MCF 10A (cell line): ENCODE results near the gene PPFIBP2. TPM values are rescaled to one million over a fixed set of nuclear protein-coding genes. Genes with fewer than 3 reads are reported as not detected.
A peak's percentile ranks its signal among the peaks of the same experiment; 100 is the strongest.

ENCODE experiments used
- BruUV-seq: library from RNA; stranded (reverse); fragments of 400-500 nt; replicated peaks from 2 replicates; lab custom pipeline; 2021; lab: Mats Ljungman, UMichigan
- CTCF ChIA-PET: fragments of 300-600 bp; sonication (Branson Sonifier 250); formaldehyde crosslinking; extraction: SDS; loops from one replicate; lab custom pipeline; 2021; ENCODE audit warnings: antibody characterized with exemption, inconsistent platforms; lab: Yijun Ruan, JAX
- POLR2A ChIA-PET: fragments of 300-600, 350-650 bp; sonication (Branson Sonifier 250); formaldehyde crosslinking; extraction: SDS; loops from one replicate; lab custom pipeline; 2020; ENCODE audit warnings: antibody characterized with exemption, inconsistent platforms; lab: Yijun Ruan, JAX
- DNase-seq: peaks from one replicate; pipeline ENCODE4 v3.0.0-alpha.2; 2018; ENCODE audit not compliant: unreplicated experiment
- H3K27ac Mint-ChIP-seq: one replicate; pipeline ENCODE4 v1.8.0; 2022; ENCODE audit warnings: mild to moderate bottlenecking, low read depth, mixed read lengths; ENCODE audit not compliant: unreplicated experiment
- H3K27me3 Mint-ChIP-seq: one replicate; pipeline ENCODE4 v1.8.0; 2022; ENCODE audit warnings: mixed read lengths; ENCODE audit not compliant: insufficient read depth, unreplicated experiment
- H3K36me3 Mint-ChIP-seq: one replicate; pipeline ENCODE4 v1.8.0; 2022; ENCODE audit warnings: mild to moderate bottlenecking, moderate library complexity, mixed read lengths; ENCODE audit not compliant: insufficient read depth, unreplicated experiment
- H3K4me1 Mint-ChIP-seq: one replicate; pipeline ENCODE4 v1.8.0; 2022; ENCODE audit warnings: mixed read lengths; ENCODE audit not compliant: insufficient read depth, unreplicated experiment
- H3K4me3 Mint-ChIP-seq: one replicate; pipeline ENCODE4 v1.8.0; 2022; ENCODE audit warnings: mild to moderate bottlenecking, moderate library complexity, mixed read lengths; ENCODE audit not compliant: unreplicated experiment
- H3K9me3 Mint-ChIP-seq: one replicate; pipeline ENCODE4 v1.8.0; 2022; ENCODE audit warnings: mixed read lengths; ENCODE audit not compliant: unreplicated experiment
- intact Hi-C: fragments of 100-400 bp; cut with micrococcal nuclease; formaldehyde crosslinking; loops from 2 replicates; pipeline ENCODE4 v1.14.1; 2022
- total RNA-seq: library from RNA; stranded (reverse); gene quantifications from 2 replicates; pipeline ENCODE4 v1.2.3, GENCODE V29; 2022
- TF ChIP-seq, protein P1 (sequence below): fragments of 200-600 bp; IDR thresholded peaks from one replicate; pipeline ENCODE4 v1.8.0; 2022; ENCODE audit warnings: antibody characterized with exemption, mild to moderate bottlenecking; ENCODE audit not compliant: unreplicated experiment

The PPFIBP2 gene
- total RNA-seq, 1 experiment from 2014 or later = 3.5 TPM

DNA sequence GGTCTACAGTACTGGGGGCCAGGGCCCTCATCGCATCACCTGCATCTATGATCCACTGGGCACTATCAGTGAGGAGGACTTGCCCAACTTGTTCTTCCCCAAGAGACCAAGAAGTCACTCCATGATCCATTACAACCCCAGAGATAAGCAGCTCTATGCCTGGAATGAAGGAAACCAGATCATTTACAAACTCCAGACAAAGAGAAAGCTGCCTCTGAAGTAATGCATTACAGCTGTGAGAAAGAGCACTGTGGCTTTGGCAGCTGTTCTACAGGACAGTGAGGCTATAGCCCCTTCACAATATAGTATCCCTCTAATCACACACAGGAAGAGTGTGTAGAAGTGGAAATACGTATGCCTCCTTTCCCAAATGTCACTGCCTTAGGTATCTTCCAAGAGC lies 3.8 kb upstream of the PPFIBP2 start:
- Mint-ChIP-seq H3K36me3 (no peaks in the 10 kb centered on the region), H3K27ac (no peak overlapping the region), H3K27me3 (peaks cover 18% of the 10 kb centered on the region), H3K4me1 (no peaks in the 10 kb centered on the region), H3K9me3 (no peaks in the 10 kb centered on the region), H3K4me3 (no peak overlapping the region)
- no peak for DNase-seq
- BruUV-seq = no TSS peak
- POLR2A ChIA-PET = interaction anchor here (1.6 kb wide), 1 partner anchor 19 kb away, joined by 6 read pairs; no protein-coding TSS in a partner anchor
- intact Hi-C loops = no loop called here
- TF ChIP-seq, protein P1, sequence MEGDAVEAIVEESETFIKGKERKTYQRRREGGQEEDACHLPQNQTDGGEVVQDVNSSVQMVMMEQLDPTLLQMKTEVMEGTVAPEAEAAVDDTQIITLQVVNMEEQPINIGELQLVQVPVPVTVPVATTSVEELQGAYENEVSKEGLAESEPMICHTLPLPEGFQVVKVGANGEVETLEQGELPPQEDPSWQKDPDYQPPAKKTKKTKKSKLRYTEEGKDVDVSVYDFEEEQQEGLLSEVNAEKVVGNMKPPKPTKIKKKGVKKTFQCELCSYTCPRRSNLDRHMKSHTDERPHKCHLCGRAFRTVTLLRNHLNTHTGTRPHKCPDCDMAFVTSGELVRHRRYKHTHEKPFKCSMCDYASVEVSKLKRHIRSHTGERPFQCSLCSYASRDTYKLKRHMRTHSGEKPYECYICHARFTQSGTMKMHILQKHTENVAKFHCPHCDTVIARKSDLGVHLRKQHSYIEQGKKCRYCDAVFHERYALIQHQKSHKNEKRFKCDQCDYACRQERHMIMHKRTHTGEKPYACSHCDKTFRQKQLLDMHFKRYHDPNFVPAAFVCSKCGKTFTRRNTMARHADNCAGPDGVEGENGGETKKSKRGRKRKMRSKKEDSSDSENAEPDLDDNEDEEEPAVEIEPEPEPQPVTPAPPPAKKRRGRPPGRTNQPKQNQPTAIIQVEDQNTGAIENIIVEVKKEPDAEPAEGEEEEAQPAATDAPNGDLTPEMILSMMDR = no peak
- CTCF ChIA-PET = interaction anchor here (0.6 to 4.0 kb wide), 3 partner anchors 61 to 783 kb away, joined by 3 to 18 read pairs (median 9); no protein-coding TSS in a partner anchor

DNA sequence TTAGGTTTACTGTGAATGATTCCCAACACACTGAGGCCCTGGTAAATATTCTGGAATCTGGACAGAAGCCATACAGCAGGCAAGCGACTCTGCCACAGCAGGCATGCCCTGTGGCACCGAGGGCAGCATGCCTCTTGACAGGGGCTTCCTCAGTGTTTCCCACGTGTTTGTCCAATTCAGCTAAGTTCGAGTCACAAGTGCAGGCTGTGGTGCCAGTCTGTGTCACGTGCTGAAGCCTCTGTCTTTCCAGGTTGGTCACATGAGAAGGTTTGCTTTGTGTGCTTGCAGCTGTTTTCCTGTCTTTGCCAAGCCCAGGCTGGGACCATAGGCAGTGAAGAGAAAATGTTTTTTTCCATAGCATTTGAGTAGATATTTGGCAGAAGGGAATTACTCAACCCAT lies 2.4 kb upstream of the PPFIBP2 start:
- DNase-seq = no peak
- Mint-ChIP-seq H3K9me3 (no peaks in the 10 kb centered on the region), H3K4me3 (no peak overlapping the region), H3K27me3 (peaks cover 25% of the 10 kb centered on the region), H3K27ac (no peak overlapping the region), H3K36me3 (no peaks in the 10 kb centered on the region), H3K4me1 (no peaks in the 10 kb centered on the region)
- CTCF ChIA-PET = interaction anchor here (0.6 to 5.7 kb wide), 10 partner anchors 13 to 655 kb away, joined by 3 to 38 read pairs (median 9); partner anchors contain the start of gene OLFML1
- TF ChIP-seq, protein P1 = no peak
- BruUV-seq = no TSS peak
- intact Hi-C loops = no loop called here
- POLR2A ChIA-PET = interaction anchor here (1.6 kb wide), 1 partner anchor 21 kb away, joined by 6 read pairs; no protein-coding TSS in a partner anchor

DNA sequence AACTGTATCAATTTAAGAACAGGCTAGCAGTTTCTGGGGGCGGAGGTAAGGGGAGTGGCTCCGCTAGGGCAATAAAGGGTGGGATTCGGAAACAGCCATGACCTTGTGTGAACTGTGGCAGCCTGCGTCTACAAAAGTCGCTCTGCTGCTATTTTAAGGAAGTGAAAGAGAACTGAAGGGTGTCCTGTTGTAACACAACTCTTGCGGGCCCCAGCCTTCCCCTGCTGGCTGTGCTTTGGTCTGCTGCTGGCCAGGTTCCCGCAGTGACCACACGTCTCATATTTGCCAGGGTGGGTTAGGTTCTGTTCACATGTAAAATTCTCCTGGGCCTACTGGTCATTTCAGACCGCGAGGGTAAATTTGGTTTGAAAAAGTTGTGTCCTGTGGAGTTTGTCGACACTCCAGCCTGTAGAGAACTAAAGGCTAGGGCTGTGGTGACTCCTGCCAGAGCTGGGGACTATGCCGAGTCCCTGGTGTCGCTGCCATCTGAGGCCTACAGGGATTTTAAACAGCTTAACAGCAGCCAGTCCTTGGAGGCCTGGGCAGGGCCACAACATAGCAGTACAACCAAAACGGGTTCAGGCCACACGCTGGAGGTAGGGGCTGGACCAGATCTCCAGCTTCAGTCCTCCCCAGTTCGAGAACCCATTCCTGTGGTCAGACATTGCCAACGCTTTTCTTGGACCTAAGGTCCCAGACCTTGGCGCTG lies 1.1 kb upstream of the PPFIBP2 start:
- peaks cover 17% of the 10 kb centered on the region for H3K27me3 Mint-ChIP-seq
- intact Hi-C loops = loop anchor here (1.0 kb wide), 3 partner anchors 59 to 153 kb away; no protein-coding TSS in a partner anchor
- TF ChIP-seq, protein P1 = no peak
- no peaks in the 10 kb centered on the region for H3K9me3 Mint-ChIP-seq
- H3K4me1 Mint-ChIP-seq = no peaks in the 10 kb centered on the region
- ChIA-PET CTCF (interaction anchor here (0.5 to 5.7 kb wide), 46 partner anchors 8 to 575 kb away, joined by 3 to 38 read pairs (median 4); partner anchors contain the start of gene OLFML1), POLR2A (no interaction called here)
- no peak for DNase-seq
- TSS peak; percentile 42 for BruUV-seq
- peak overlapping the region; percentile 52 for H3K27ac Mint-ChIP-seq
- H3K4me3 Mint-ChIP-seq = peak overlapping the region; percentile 83
- H3K36me3 Mint-ChIP-seq = no peaks in the 10 kb centered on the region

DNA sequence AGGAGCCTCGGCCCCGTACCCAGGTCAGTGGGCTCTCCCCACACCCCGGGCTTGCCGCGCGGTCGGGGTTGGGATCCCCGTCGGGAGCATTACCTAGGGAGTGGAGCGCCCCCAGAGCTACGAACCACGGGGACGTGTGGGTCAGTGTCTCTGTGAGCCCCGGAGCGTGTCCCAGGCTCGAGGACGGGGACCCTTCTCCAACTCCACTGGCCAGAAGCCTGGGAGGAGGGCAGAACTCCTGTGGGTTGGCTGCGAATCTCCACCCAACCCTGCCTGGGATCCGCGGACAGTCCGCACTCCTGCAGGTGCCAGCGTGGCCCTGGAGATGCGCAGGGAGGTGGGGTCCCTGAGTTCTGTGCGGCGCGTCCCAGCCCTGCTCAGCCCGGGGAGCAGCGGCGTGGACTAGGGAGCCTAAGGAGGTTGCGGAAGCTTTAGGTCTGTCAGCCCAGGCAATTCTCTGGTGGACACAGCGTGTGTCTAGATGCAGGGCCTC lies 346 bp downstream of the PPFIBP2 start:
- no peaks in the 10 kb centered on the region for H3K4me1 Mint-ChIP-seq
- no peak for DNase-seq
- TSS peak; percentile 36 for BruUV-seq
- TF ChIP-seq, protein P1 = no peak
- peaks cover 17% of the 10 kb centered on the region for H3K27me3 Mint-ChIP-seq
- peak overlapping the region; percentile 83 for H3K4me3 Mint-ChIP-seq
- intact Hi-C loops = no loop called here
- CTCF ChIA-PET = interaction anchor here (0.5 to 5.7 kb wide), 32 partner anchors 8 to 736 kb away, joined by 3 to 38 read pairs (median 4); no protein-coding TSS in a partner anchor
- no peak overlapping the region for H3K27ac Mint-ChIP-seq
- peaks cover 6% of the 10 kb centered on the region for H3K9me3 Mint-ChIP-seq
- POLR2A ChIA-PET = interaction anchor here (0.7 to 1.3 kb wide), 2 partner anchors 9 to 151 kb away, joined by 4 to 5 read pairs; no protein-coding TSS in a partner anchor
- no peaks in the 10 kb centered on the region for H3K36me3 Mint-ChIP-seq
